K562 treated with DMSO at 1 percent for 48 hours (cell line): ENCODE data around the gene SOSTDC1. TPM values are rescaled to one million over a fixed set of nuclear protein-coding genes. Genes with fewer than 3 reads are reported as not detected.

ENCODE experiments used
- total RNA-seq: library from RNA; unstranded; fragments of 300-600 nt; gene quantifications from 2 replicates; pipeline ENCODE4 v1.2.3, GENCODE V29; 2022; ENCODE audit warnings: low replicate concordance; ENCODE audit errors: extremely low read depth

Gene SOSTDC1
- not detected in 2 replicates for total RNA-seq

GRCh38 chr7:16465469-16466361 is at the start of gene SOSTDC1:
TSS of gene SOSTDC1 (minus strand) at chr7:16465738. CDS start at chr7:16465668, 70 bp downstream.

GRCh38 chr7:16421333-16422102 is 44.0 kb downstream of the SOSTDC1 start, which contains the start of gene CRPPA:
TSS of gene CRPPA (minus strand) at chr7:16421538. CDS start at chr7:16421322, 216 bp downstream.

Other genes starting within 250 kb of the SOSTDC1 start
- not detected in 2 replicates for gene CRPPA, start 44.2 kb downstream of the SOSTDC1 start, total RNA-seq
- not detected in 2 replicates for gene LRRC72, start 61.1 kb upstream of the SOSTDC1 start, total RNA-seq
- gene ANKMY2, start 180.0 kb upstream of the SOSTDC1 start, total RNA-seq: not detected in 2 replicates
- gene BZW2, start 180.4 kb upstream of the SOSTDC1 start, total RNA-seq: not detected in 2 replicates